HG03354 (cell line): ENCODE measurements around the gene CARHSP1.
"Not testable (repeated sequence)": the region's sequence is repeated elsewhere in the genome, so short reads cannot be mapped to it uniquely, and the experiment has no call there.

ENCODE experiments used
- ATAC-seq: cut with Tn5 transposase; IDR thresholded peaks from one replicate; pipeline ENCODE4 v1.9.1; 2021; ENCODE audit warnings: mild to moderate bottlenecking; ENCODE audit not compliant: unreplicated experiment, poor library complexity, severe bottlenecking

CARHSP1 gene

DNA sequence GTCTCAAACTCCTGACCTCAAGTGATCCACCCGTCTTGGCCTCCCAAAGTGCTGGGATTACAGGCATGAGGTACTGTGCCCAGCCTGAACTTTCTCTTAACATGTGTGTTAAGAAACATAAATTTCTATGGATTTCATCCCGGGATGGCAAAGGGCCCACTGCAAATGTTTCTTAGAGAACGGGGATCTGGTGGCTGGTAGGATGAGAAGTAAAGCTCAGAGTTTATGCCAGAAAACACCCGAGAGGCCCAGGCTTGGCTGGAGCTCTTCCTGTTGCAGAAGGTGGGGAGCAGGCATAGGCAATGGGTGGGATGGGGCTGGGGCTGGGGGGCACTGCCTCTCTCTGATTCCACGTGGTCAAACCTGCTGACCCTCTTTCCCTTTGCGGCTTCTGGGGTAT, 5.6 kb upstream of the CARHSP1 start:
- no peak for ATAC-seq

DNA sequence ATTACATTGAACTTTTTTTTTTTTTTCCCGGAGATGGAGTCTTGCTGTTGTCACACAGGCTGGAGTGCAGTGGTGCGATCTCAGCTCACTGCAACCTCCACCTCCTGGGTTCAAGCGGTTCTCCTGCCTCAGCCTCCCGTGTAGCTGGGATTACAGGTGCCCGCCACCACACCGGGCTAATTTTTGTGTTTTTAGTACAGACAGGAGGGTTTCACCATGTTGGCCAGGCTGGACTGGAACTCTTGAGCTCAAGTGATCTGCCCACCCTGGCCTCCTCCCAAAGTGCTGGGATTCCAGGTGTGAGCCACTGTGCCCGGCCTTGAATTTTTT, 5.0 kb upstream of the CARHSP1 start:
- ATAC-seq: not testable (repeated sequence)

GRCh38 chr16:8872967-8873865, 4.4 kb upstream of the CARHSP1 start:
- ATAC-seq: no peak

DNA sequence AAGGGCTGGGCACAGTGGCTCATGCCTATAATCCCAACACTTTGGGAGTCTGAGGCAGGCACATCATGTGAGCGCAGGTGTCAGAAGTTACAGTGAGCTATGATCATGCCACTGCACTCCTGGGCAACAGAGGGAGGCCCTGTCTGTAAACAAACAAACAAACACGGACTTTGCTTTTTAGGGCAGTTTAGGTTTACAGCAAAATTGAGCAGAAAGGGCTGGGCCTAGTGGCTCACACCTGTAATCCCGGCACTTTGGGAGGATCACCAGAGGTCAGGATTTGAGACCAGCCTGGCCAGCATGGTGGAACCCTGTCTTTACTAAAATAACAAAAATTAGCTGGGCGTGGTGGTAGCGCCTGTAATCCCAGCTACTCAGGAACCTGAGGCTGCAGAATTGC, 3.3 kb upstream of the CARHSP1 start:
- ATAC-seq: no peak

- not testable (repeated sequence) for ATAC-seq
These were observed 1.1 kb upstream of the CARHSP1 start for GRCh38 chr16:8869988-8870241.

DNA sequence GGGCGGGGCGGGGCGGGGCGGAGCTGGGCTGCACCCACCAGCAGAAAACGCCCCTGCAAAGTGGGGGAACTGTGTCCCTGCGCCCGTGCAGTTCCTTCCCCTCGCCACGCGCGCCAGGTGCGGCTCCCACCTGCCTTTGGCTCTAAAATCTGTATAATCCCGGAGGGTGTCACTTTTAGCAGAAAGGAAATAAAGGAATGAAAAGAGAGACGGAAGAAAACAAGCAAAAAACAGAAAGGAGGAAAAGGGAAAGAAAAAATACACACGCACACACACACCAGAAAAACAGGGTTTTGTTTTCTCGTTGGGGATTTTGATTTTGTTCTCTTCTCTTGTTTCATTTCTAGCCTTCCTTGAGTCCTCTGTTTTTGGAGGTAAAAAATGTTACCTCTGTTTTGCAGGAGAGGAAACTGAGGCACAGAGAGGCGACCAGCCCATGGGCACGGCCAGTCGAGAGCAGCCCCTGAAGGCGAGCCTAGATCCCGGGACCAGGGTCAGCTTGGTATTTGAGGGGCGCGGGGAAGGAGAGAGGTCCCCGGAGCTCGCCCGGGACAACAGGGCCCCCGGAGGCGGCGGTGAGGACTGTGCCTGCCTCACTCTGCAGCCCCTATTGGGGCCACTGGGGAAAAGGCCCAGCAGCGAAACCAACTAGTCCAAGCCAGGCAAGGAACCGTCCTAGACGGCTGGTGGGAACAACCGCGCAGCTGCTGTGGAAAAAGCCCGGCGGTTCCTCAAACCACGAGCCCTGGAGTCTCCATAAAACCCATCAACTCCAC, 594 bp upstream of the CARHSP1 start:
- no peak for ATAC-seq

DNA sequence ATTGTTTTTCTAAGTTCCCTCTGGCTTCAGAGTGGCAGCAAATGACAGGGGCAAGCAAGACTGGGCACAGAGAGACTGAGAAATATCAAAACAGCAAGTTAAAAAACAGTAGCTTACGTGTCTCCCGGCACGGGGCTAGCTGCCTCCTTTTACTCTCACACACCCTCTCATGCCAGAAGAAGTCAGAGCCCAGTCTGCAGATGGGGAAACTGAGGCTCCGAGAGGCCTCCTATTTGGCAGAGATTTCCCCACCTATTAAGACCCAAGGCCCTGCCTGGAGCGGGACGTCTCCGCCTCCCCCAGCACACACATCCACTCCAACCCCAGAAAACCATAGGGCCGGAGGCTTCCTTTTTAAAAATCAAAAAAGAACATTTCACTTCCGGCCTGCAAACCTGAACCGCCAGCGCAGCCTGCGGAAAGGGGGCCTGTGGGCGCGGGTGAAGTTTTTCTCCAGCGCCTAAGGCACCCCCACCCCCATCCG, 832 bp downstream of the CARHSP1 start:
- no peak for ATAC-seq

DNA sequence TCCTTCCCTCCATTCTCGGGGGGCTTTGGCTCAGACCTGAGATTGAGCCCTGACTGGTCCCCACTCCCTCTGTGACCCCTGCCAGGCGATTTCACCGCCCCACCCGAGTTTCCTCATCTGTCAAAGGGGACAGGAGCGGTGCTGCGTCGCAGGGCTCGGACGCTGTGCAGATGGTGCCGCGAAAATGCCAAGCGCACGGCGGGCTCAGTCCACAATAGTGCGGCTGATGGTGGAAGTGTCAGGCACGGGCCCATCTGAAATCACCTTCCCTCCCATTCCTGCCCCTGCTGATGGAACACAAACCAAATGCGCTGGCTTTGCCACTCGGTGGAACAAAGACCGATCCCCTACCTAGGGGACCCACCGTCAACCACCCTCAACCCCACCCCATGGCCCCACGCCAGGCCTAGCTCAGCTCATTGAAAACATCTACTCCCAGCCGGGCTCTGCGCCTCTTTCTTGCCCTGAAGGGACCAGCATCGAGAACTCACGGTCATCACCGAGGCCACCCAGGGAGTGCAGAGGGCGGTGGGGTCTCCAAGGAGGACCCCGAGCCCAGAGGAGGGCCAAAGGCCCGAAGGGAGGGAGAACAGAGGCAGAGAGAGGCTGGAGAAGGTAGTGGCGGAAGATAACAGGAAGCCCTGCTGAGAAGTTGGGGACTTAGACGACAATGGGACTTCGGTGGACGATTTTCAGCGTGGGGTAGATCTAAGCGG, 1.4 kb downstream of the CARHSP1 start:
- ATAC-seq: no peak

DNA sequence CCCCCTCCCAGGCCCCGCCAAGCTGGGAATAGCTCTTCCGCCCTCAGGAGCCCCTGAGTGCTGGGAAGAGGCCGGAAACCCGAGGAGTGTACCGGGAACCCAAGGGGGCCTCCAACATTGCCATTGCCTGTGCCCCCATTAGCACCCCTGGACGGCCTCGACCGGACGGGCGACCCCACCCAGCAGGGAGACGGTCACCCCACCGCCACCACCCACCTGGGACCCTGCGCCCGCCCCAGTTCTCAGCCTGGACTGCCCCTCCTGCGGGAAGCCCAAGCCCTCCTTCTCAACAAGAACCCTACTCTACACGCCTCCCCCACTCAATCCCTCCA, 2.0 kb downstream of the CARHSP1 start:
- ATAC-seq: no peak

DNA sequence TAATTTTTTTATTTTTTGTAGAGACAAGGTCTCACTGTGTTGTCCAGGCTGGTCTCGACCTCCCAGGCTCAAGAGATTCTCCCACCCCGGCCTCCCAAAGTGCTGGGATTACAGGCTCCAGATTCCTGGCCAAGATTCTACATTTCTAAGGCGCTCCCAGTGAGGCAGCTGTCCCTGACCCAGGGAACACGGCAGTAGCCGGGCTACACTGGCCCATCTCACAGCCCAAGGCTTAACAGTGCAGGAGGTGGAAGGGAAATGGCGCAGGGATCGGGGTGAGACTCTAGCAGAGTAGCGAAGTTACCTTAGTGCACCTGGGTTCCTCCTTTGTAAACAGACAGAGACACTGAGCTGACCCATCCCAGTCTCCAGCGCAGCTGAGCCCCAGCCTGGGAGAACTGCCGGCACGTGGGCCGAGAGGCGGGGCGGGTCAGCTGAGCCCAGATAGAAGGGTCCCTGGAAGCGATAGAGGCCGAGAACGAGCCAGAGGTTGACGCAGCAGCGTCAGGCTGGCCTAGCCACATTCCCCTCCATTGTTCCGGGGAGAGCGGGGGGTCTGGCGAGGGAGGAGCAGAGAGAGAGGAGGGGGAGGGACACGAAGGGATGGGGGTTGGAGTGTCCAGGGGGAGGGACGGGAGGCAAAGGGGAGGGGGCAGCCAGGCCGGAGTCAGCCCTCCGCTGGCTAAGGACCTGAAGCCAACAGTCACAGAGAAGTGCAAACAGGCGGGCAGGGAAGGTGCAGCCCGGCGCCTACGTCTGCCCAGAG, 2.5 kb downstream of the CARHSP1 start:
- ATAC-seq: no peak

- ATAC-seq: no peak
These were observed 3.5 kb downstream of the CARHSP1 start for GRCh38 chr16:8865145-8865882.

- ATAC-seq: no peak
These were observed 4.2 kb downstream of the CARHSP1 start for GRCh38 chr16:8864480-8865110.

- no peak for ATAC-seq
These were observed 5.0 kb downstream of the CARHSP1 start for GRCh38 chr16:8863594-8864424.

- no peak for ATAC-seq
These were observed 6.3 kb downstream of the CARHSP1 start for GRCh38 chr16:8862309-8863130.

- ATAC-seq: no peak
These were observed 7.1 kb downstream of the CARHSP1 start for GRCh38 chr16:8861563-8862308.
